HG02943 (cell line): ENCODE data around the gene LHFPL2.

Experiments used
- ATAC-seq: cut with Tn5 transposase; IDR thresholded peaks from one replicate; pipeline ENCODE4 v1.9.1; 2021; ENCODE audit warnings: mild to moderate bottlenecking, low read depth, moderate library complexity; ENCODE audit not compliant: unreplicated experiment

The LHFPL2 gene

DNA sequence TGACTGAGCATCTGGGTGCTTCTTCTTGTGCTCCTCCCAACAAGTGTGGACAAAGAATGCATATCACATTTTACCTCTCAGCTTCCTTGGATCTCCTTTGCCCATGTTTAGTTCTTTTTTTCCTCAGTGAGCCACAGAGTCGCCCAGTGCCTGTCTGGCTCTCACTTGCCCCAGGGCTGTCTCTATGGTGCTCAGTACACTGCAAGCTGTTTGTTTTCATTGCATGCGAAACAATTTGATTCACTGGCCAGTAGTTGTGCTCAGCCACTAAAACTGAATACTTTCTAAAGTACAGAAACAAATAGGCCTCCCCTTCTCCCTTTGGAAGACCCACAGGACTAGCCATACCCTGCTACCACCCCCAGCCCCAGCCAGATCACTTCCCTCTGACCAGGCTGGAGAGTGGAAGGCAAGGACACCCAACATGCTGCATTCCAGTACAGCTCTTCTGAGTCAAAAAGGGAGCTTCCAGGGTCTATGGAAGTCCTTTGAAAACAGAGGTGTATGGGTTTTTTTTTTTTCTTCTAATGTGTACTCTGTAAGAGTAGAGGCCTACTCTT, 3.8 kb downstream of the LHFPL2 start:
- no peak for ATAC-seq

DNA sequence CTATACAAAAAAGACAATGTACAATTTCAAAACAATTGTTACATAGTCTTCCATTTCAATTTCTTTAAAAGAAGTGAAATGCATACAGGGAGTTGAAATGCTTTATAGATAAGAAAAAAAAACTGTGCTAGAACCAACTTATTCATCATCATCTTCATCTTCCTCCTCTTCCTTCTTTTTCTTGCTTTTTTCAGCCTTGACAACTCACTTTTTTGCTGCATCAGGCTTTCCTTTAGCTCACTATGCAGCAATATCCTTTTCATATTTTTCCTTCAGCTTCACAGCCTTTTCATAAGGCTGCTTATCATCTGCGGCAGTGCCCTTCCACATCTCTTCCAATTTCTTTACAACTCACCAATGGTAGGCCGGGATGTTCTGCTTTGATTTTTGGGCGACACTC, 4.4 kb downstream of the LHFPL2 start:
- no peak for ATAC-seq

DNA sequence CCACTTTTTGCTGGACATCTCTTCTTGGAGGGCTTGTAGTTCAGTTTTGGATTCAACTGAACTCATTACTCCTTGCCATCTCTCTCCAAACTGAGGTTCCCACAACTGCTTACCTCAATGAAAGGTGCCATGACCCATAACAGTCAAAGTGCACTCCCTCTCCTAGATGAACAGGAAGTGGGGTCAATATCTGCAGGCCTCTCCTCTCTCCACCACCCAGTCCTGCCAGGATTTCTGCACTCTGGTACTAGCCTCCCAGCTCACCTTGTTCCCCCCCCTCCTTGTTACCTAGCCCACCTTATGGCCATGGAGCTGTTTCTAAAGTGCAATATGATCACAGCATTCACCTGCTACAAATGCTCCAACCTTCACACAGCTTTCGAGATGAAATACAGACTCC, 5.9 kb downstream of the LHFPL2 start:
- ATAC-seq, result no peak

DNA sequence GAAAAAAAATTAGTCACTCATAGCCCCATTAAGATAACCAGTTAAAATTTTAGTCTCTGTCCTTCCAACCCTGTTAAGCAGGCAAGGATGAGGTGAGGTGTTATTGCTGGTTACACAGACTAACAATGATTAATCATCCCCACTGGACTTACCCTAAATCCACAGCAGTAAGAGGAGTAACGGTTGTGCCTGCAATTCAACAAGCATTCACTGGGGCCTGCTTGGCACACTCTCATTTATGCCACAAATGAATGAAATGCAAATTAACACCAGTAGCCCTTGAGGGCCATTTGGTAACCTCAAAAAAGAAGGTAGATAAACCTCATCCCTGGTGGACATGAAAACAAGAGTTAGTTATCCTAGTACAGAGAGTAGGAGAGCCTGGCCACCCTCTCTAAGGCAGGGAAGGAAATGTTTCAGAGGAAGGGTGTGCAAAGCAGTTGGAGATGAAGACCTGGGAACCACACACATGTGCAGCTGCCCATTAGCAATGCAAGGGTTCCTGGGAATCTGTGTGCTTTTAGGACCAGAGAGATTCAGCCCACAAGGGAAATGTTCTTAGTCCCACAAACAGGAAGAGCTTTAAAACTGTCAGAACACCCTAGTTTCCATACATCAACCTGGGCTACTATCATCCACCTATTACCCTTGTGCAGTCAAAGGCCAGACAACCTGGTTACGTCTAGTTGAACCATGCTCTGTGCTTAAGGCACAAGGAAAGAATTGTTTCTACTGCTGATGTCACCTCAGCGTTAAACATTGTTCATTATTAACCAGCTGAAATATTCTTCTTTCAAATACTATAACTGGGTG, 7.7 kb downstream of the LHFPL2 start:
- ATAC-seq, result peak; percentile 72

DNA sequence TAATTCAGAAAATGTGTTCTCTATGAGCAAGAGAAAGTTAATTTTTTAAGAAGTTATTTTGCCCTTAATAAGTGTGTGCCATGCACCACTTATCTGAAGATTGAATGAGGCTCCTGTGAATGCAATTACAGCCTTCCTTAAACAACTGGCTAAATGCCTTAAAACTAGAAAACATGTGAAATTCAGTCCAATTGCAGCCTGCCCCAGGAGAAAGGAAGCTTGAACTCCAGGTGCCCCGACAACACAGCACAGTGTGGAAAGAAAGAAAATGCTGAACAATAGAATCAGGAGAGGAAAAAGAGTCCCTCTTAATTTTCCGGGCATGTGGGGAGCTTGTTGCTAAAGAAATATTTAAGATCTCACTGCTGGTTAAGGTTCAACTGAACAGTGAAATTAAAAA, 8.8 kb downstream of the LHFPL2 start:
- ATAC-seq, result no peak

DNA sequence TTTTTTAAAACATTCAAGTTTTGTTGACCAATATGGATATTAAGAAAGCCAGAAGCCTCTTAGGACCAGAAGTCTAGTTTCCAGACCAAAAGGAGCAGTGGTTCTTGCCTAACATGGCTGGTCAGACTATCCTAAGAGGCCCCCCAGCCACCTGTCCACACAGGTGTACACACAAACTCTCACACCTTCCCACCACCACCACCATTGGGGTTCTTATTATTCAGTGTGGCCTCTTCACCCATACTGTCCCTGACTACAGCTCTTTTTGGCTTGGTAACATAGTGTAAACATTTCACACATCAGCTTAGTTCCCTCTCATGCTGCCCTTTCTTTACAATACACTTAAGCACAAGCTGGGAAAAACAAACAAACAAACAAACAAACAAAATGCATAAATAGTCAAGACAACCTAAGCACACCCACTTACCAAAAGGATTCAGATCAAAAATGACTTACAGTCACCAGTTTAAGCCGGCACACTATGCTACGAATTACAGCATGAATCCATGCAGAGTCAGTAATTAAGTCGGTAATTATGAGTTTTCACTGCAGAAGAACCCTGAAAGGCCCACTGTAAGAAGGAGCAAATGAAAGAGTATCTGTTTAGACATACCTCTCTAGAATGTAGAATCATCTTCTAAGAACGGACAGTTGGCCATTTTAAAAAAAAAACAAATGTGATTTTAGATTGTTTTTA, 9.5 kb downstream of the LHFPL2 start:
- no peak for ATAC-seq

DNA sequence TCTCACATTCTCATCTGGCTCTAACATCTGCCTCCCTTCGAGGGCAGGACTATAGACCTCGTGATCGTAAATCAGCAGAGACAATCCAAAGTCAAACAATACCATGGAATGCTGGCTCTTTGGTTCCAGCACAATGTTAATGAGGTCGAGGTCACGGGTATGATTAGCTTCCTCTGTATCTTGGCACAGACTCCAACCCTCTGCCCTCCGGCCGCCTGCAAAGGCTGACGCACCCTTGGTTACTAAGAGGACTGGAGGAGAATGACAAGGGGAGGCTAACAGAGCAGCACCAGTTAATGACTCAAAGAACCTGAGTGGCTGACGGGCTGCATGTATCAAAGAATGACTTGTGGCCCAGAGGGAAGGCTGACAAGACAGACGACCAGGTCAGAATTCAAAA, 10.1 kb downstream of the LHFPL2 start:
- ATAC-seq, result no peak

DNA sequence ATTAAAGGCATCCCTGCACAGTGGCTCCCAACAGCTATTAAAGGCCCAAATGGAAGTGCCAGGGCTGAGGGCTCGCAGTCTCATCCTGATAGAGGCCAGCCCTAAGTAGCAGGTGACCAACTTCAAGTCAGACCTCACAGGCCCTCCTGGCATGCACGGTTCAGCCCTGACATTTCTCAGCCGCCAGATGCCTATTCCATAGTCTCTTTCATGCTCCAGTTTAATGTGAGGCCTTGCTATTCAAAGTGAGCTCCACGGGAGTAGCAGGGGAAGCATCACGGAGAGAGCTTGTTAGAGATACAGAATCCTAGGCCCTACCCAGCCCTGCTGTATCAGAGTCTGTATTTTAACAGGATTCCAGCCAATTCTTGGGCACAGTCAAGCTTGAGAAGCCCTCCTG, 11.1 kb downstream of the LHFPL2 start:
- ATAC-seq, result no peak

DNA sequence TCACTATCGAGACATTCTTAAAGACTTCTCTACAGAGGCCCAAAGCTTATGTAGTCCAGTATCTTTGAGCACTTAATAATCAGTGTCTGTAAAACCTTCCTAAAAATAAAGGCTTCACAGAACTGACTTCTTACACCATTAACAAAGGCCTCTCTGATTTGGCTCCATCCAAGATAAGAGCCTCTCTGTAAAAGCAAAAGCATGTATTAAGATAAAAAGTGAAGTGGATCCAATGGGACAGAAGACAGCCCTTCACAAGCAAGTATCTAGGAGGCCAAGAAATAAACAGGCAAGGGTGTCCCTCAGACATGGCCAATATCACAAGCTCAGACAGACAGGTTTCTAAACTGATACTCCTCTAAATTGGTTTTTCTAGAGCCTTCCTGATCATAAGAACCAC, 11.9 kb downstream of the LHFPL2 start:
- no peak for ATAC-seq

DNA sequence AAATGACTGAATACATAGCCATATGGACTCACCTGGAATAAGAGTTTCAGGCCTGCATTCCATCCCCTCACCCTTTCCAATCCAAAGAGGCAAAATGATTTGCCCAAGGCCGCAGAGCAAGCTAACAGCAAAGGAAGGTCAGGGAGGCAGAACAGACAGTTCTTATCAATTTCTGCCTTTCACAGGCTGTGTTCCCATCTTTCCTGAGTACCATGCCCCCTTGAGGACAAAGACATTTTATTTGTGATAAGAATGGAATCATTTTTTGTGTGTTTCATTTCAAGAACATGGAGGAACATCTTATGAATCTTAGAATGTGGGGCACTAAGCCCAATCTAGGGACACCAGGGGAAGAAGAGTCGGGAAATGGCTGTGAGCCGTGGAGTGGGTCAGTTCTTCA, 13.9 kb downstream of the LHFPL2 start:
- no peak for ATAC-seq

DNA sequence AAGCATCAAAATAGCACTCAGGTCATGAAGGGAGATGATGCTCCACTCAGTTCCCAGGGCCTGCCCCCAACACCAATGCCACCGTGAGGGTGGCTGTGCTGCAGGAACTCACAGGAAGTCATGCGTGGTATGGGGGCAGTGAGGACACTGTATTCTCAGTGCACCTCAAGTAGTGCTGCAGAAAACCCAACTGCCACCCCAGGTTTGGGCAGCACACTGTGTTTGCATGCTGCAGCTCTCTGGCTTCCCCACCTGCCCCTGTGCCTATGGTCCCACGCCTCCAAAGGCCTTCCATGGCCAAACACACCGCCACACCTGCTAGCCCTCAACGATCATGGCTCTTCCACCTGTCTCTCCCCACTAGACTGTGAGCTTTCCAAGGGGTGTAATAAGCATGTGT, 14.3 kb downstream of the LHFPL2 start:
- no peak for ATAC-seq

DNA sequence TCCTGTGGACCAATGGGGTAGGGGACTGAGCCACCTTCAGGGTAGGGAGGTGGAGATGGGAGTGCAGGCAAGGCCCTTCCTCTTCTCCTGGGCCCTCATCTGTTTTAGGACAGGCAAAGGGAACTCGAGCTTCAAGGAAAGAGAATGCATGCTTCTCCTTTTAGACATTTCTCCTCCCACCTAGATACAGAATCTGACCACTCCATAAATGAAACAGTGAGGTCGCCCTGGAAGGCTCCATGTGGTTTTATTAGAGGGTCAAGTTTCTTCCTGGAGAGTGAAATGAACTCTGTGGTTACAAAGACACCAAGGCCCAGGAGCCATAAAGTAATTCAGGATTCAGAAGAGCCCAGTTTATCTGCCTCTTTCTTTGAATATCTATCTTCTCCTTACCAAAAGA, 14.9 kb downstream of the LHFPL2 start:
- ATAC-seq, result no peak

DNA sequence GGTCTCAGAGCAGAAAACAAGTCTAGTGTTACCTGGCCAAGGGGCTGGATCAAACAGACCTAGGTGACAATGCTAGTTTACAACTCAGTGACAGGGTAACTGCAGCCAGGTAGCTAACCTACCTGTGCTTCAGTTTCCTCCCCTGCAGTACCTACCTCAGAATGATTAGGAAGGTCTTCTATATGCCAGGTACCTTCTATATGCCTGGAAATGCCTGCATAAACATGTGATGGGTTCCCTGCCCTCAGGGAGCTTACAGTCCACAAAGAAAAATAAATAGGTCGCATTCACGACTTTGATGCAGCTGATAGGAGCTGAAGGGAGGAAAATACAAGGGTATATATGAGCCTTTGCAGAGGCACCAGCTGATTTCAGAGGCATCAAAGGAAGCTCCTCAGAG, 16.1 kb downstream of the LHFPL2 start:
- no peak for ATAC-seq

DNA sequence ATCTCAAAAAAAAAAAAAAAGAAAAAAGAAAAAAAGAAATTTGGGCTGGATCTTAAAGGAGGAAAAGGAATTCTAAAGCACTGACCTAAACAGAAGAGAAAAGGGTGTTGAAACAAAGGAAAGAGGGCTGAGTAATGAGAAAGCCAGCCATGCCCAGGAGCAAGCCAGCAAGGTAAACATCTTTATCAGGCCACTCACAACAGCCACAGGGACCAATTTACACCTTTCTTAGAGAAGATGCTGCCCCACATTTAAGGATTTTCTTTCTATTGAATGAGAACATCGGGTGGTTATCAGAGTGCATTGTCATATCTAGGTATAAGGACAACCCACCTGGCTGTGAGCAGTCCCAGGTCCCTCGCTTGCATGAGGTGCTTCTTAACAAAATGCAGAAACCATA, 16.6 kb downstream of the LHFPL2 start:
- ATAC-seq, result no peak

DNA sequence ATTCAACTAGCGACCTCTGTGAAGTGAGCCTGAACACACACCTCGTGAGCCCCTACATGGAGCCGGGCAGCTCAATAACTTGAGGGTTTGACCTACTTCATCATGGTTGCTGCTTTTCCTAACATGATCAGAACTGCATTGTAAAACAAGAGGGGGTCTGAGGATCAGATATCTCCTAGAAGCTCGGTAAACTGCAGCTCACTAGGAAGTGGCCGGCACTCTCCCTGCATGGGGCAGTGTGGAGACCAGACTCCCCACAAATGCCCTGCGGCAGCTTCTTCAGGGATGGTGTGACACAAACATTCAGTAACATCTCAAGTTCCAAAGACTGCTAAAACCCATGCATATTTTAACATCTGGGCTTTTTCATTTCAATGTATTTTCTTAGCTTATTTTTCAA, 18.5 kb downstream of the LHFPL2 start:
- ATAC-seq, result no peak

DNA sequence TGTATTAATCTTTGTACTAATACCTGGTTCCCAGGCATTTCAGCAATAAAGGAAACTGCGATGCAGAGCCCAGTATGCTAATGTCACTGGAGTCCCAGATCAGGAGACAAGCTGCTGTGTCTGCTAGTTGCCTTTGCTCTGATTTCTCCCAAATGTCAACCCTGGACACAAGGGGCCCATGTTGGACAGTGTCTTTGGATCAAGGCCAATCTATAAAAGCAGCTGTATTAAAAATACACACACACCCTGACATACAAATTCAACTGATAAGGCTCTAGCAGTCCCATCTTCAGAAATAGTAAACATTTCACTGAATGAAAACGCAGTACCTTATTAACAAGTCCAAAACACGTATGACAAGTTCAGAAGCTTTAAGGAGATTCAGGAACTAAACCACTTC, 18.9 kb downstream of the LHFPL2 start:
- ATAC-seq, result no peak

DNA sequence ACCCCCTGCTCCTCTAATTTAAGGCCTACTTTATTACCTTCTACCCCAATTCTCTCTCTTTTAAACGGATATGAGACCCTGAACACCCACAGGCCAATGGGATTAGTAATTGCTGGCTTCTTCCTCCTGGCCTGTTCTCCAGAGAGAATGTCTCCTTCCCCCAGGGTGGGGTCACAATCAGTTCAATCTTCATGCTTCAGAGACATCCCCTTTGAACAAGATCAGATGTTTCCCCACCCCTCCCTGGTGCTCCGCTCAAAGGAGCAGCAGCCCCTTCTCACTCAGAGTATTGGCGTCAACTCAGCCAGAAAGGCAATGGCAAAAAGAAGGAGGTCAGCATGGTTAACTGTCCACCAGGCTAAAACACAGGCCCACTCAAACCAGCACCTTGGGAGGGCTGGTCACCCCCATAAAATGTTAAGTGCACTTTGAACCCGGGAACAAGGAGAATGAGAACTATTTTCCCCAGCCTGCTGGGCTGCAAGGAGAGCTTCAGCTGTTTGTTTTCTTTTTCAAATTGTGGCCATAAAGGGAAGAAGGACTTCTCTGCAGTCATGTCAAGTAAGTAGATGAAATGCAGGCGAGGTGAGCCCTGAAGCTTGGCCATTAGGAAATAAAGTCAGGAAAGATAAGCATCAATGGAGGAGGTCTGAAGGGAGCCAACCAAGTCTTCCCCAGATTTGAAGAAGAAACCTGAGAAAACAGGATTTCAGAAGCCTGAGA, 20.1 kb downstream of the LHFPL2 start:
- ATAC-seq, result no peak

DNA sequence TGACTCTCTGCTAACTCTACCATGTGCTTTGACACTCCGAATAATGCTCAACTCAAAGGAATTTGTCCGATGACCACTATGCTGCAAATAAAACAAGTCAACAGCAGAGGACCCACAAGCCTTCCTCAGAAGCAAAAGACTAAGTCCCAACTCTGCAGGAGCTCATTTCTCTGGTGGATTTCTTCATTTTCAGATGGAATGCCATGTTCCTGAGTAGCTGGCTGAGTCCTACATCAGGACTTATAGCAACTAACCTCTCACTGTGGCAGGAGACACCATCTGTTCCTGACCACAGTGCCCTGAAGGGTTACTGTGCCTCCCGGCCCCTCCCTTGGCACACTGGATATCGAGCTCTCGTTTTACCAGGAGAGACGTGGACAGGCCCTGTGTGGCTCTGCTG, 20.8 kb downstream of the LHFPL2 start:
- ATAC-seq, result no peak

DNA sequence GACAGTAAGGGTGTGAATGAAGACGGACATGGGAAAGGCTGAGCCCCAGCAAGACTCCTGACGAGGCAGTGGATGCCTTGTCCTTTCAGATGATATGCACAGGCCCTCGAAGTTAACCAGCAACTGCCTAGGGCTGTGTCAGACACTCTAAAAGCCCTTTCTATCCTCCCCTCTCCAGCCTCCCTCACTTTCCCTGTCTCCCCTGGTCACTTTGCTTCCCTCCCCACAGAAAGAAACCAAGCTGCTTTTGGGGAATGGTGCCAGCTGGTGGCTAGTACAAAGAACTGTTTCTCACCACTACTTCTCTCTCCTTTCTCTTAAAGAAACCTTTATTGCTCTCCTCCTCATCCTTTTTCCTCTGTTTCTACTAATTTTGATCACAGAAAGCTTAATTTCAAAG, 21.4 kb downstream of the LHFPL2 start:
- no peak for ATAC-seq

DNA sequence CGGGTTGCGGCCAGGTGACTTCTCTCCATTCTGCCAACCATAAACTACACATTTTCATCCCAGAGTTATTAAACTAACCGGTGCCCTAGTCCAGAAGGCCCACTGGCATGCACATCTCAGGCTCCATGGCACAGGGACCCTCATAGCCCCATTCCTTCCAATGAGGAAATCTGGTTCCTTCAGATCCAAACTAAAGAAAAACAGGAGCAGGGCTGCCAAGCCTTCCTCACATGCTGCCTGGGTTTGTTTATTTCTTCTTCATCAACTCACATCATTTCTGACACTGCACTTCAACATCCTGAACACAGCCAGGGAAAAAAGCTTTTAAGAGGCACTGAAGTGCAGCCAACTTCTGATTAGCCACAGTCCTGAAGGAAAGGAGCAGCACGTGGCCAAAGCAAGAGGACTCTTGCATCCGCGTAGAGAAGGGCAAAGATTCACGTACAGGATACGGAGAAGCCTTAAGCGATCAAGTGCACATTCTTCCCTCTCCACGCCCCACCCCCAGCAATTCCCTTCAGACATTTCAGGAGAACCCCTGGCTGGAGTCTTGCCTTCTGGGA, 22.5 kb downstream of the LHFPL2 start:
- no peak for ATAC-seq

DNA sequence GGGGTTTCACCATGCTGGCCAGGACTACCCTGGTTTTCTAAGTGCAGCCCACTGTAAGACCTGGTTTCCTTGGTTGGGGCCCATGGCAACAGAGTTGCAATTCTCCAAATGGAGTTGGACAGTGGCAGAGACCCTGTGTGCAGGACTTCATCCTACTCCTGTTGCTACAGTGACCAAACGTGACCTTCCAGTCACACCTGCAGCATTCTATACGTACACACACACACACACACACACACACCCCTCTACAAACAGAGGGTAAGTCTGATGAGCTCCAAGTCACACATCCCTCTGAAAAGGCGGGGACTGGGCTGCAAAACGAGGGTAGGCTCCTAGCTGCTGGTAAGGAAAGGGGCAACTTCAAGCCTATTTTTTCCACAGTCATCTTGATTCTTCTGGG, 23.6 kb downstream of the LHFPL2 start:
- ATAC-seq, result no peak
